SU-DHL-6 (cell line): ENCODE measurements around the gene UQCR11.

Experiments used
- CTCF ChIP-seq: fragments of 200-600 bp; sonication (generic); IDR thresholded peaks from one replicate; pipeline ENCODE4 v1.5.1; 2017; ENCODE audit warnings: antibody characterized with exemption, mild to moderate bottlenecking, low read length, moderate library complexity; ENCODE audit not compliant: insufficient read depth, poor library complexity, severe bottlenecking
- EZH2phosphoT487 ChIP-seq: fragments of 200-600 bp; sonication (generic), shearing (Covaris generic); conservative IDR thresholded peaks from 2 replicates; pipeline ENCODE4 v1.6.1; 2018; ENCODE audit warnings: mild to moderate bottlenecking, antibody characterized with exemption, low read length, moderate library complexity, mixed read lengths

DNA sequence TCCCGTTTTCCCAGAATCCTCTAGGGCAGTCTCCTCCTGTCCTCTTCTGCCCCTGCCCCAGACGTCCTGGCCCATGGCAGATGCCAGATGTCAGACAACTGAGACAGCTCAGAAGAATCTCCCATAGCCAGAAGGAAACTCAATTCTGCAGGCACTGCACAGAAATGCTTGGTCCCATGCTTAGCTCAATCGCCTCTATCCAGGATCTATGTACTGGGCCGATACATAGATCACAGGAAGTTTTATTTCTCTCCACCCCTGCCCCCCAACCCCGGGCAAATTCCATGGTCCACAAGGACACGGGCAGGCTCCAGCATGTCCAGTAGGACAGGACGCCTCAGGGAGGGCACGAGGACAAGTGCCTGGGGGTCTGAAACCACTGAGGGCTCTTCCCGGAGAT lies 17.4 kb downstream of the UQCR11 start:
- TF ChIP-seq EZH2phosphoT487, result no peak
- no peak for TF ChIP-seq CTCF
